ENCODE results near the gene B3GNT4.

Gene B3GNT4

GRCh38 chr12:122227341-122227740 lies 23.8 kb downstream of the B3GNT4 start:
- no peaks in the 10 kb centered on the region for H3K27me3 ChIP-seq (ENCODE audit: insufficient read depth, poor library complexity, severe bottlenecking)
- no peak overlapping the region for H3K4me3 ChIP-seq (replicated peaks; ENCODE audit: insufficient read depth, low read length)
- no peak for TF ChIP-seq SPI1 (IDR thresholded peaks at IDR 0.05; ENCODE audit: borderline replicate concordance, low read depth)
- TF ChIP-seq REST (IDR thresholded peaks at IDR 0.05; ENCODE audit: insufficient replicate concordance, low read depth): no peak
- TF ChIP-seq POLR2AphosphoS5 (IDR thresholded peaks at IDR 0.05; ENCODE audit: low read depth): no peak
- no peak for TF ChIP-seq GABPA (IDR thresholded peaks at IDR 0.05; ENCODE audit: low read depth)
- no peak for TF ChIP-seq CTCF (IDR thresholded peaks at IDR 0.05; ENCODE audit: insufficient read depth, low read length)
- H3K27ac ChIP-seq (replicated peaks): no peak overlapping the region
- no peak for DNase-seq (ENCODE audit: low read depth in 1 of 2, low spot score in 1 of 2)

GRCh38 chr12:122228092-122228491 lies 24.6 kb downstream of the B3GNT4 start:
- Histone ChIP-seq H3K4me3 (replicated peaks; ENCODE audit: insufficient read depth, low read length) (no peak overlapping the region), H3K27ac (replicated peaks) (no peak overlapping the region), H3K27me3 (ENCODE audit: insufficient read depth, poor library complexity, severe bottlenecking) (no peaks in the 10 kb centered on the region)
- DNase-seq (ENCODE audit: low read depth in 1 of 2, low spot score in 1 of 2): no peak
- TF ChIP-seq REST (IDR thresholded peaks at IDR 0.05; ENCODE audit: insufficient replicate concordance, low read depth): no peak
- TF ChIP-seq CTCF (IDR thresholded peaks at IDR 0.05; ENCODE audit: insufficient read depth, low read length): no peak
- TF ChIP-seq GABPA (IDR thresholded peaks at IDR 0.05; ENCODE audit: low read depth): no peak
- no peak for TF ChIP-seq SPI1 (IDR thresholded peaks at IDR 0.05; ENCODE audit: borderline replicate concordance, low read depth)
- TF ChIP-seq POLR2AphosphoS5 (IDR thresholded peaks at IDR 0.05; ENCODE audit: low read depth): no peak

GRCh38 chr12:122230798-122231197 lies 27.3 kb downstream of the B3GNT4 start:
- Histone ChIP-seq H3K4me3 (replicated peaks; ENCODE audit: insufficient read depth, low read length) (no peak overlapping the region), H3K27me3 (ENCODE audit: insufficient read depth, poor library complexity, severe bottlenecking) (no peaks in the 10 kb centered on the region), H3K27ac (replicated peaks) (no peak overlapping the region)
- TF ChIP-seq POLR2AphosphoS5 (IDR thresholded peaks at IDR 0.05; ENCODE audit: low read depth): no peak
- no peak for DNase-seq (ENCODE audit: low read depth in 1 of 2, low spot score in 1 of 2)

- no peak overlapping the region for H3K4me3 ChIP-seq (replicated peaks; ENCODE audit: insufficient read depth, low read length)
- no peak overlapping the region for H3K27ac ChIP-seq (replicated peaks)
- no peaks in the 10 kb centered on the region for H3K27me3 ChIP-seq (ENCODE audit: insufficient read depth, poor library complexity, severe bottlenecking)
- DNase-seq (ENCODE audit: low read depth in 1 of 2, low spot score in 1 of 2): no peak
- TF ChIP-seq POLR2AphosphoS5 (IDR thresholded peaks at IDR 0.05; ENCODE audit: low read depth): no peak
- TF ChIP-seq GABPA (IDR thresholded peaks at IDR 0.05; ENCODE audit: low read depth): no peak
- TF ChIP-seq SPI1 (IDR thresholded peaks at IDR 0.05; ENCODE audit: borderline replicate concordance, low read depth): no peak
- no peak for TF ChIP-seq REST (IDR thresholded peaks at IDR 0.05; ENCODE audit: insufficient replicate concordance, low read depth)
- no peak for TF ChIP-seq CTCF (IDR thresholded peaks at IDR 0.05; ENCODE audit: insufficient read depth, low read length)
Measured at GRCh38 chr12:122232691-122233090, 29.2 kb downstream of the B3GNT4 start.
